Measurements from ENCODE around the gene LEMD2.

LEMD2 gene

GRCh38 chr6:33731035-33731434, 57.9 kb downstream of the LEMD2 start:
- H3K9ac ChIP-seq (ENCODE audit: low read depth in 1 of 2, low read length in 2 of 2) = no peak overlapping the region
- no peak overlapping the region for H3K27ac ChIP-seq (ENCODE audit: low read depth in 2 of 2, low read length in 2 of 2)
- no peaks in the 10 kb centered on the region for H3K36me3 ChIP-seq (ENCODE audit: control insufficient read depth in 2 of 2, insufficient read depth in 2 of 2, low read length in 2 of 2)
- no peaks in the 10 kb centered on the region for H3K27me3 ChIP-seq (ENCODE audit: control insufficient read depth in 2 of 2, insufficient read depth in 2 of 2, low read length in 2 of 2)
- no peak overlapping the region for H3K4me3 ChIP-seq (ENCODE audit: low read length in 2 of 2)
- H3K4me1 ChIP-seq (ENCODE audit: control insufficient read depth in 2 of 2, insufficient read depth in 2 of 2, low read length in 2 of 2) = peaks cover 0 to 6% of the 10 kb centered on the region in 2 donors
- H3K9me3 ChIP-seq (ENCODE audit: control insufficient read depth in 2 of 2, low read length in 2 of 2) = no peaks in the 10 kb centered on the region

- H3K4me1 ChIP-seq (ENCODE audit: control insufficient read depth in 2 of 2, insufficient read depth in 2 of 2, low read length in 2 of 2) = peaks cover 0 to 6% of the 10 kb centered on the region in 2 donors
- H3K27ac ChIP-seq (ENCODE audit: low read depth in 2 of 2, low read length in 2 of 2) = no peak overlapping the region
- no peaks in the 10 kb centered on the region for H3K27me3 ChIP-seq (ENCODE audit: control insufficient read depth in 2 of 2, insufficient read depth in 2 of 2, low read length in 2 of 2)
- no peaks in the 10 kb centered on the region for H3K36me3 ChIP-seq (ENCODE audit: control insufficient read depth in 2 of 2, insufficient read depth in 2 of 2, low read length in 2 of 2)
- H3K9me3 ChIP-seq (ENCODE audit: control insufficient read depth in 2 of 2, low read length in 2 of 2) = no peaks in the 10 kb centered on the region
- no peak overlapping the region for H3K4me3 ChIP-seq (ENCODE audit: low read length in 2 of 2)
- no peak overlapping the region for H3K9ac ChIP-seq (ENCODE audit: low read depth in 1 of 2, low read length in 2 of 2)
Measured at GRCh38 chr6:33730611-33731010, 58.3 kb downstream of the LEMD2 start.

DNA sequence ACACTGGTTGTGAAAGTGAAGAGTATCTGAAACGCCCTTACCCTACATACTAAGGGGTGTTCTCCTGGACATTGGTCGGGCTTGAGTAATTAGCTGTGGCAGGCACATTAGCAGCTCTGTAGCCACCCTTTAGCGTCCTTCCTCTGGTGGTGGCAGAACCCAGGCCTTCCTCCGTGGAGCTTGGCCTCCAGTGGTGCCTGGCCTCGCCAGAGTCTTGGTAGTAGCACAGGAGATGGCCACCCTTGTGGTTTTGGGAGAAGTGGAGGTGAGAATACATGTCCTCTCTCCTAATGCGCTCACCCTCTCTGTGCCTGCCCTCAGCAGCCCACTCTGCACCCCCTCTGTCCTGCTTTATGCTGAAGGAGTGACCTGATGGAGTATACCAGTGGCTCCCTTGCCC, 59.9 kb downstream of the LEMD2 start:
- Histone ChIP-seq H3K4me1 (ENCODE audit: control insufficient read depth in 2 of 2, insufficient read depth in 2 of 2, low read length in 2 of 2) (peaks cover 0 to 6% of the 10 kb centered on the region in 2 donors), H3K27me3 (ENCODE audit: control insufficient read depth in 2 of 2, insufficient read depth in 2 of 2, low read length in 2 of 2) (no peaks in the 10 kb centered on the region), H3K9ac (ENCODE audit: low read depth in 1 of 2, low read length in 2 of 2) (no peak overlapping the region), H3K4me3 (ENCODE audit: low read length in 2 of 2) (no peak overlapping the region), H3K27ac (ENCODE audit: low read depth in 2 of 2, low read length in 2 of 2) (no peak overlapping the region), H3K9me3 (ENCODE audit: control insufficient read depth in 2 of 2, low read length in 2 of 2) (no peaks in the 10 kb centered on the region), H3K36me3 (ENCODE audit: control insufficient read depth in 2 of 2, insufficient read depth in 2 of 2, low read length in 2 of 2) (no peaks in the 10 kb centered on the region)

GRCh38 chr6:33728438-33728837, 60.5 kb downstream of the LEMD2 start:
- no peaks in the 10 kb centered on the region for H3K27me3 ChIP-seq (ENCODE audit: control insufficient read depth in 2 of 2, insufficient read depth in 2 of 2, low read length in 2 of 2)
- no peaks in the 10 kb centered on the region for H3K36me3 ChIP-seq (ENCODE audit: control insufficient read depth in 2 of 2, insufficient read depth in 2 of 2, low read length in 2 of 2)
- H3K9me3 ChIP-seq (ENCODE audit: control insufficient read depth in 2 of 2, low read length in 2 of 2) = no peaks in the 10 kb centered on the region
- H3K4me3 ChIP-seq (ENCODE audit: low read length in 2 of 2) = no peak overlapping the region
- peaks cover 0 to 6% of the 10 kb centered on the region in 2 donors for H3K4me1 ChIP-seq (ENCODE audit: control insufficient read depth in 2 of 2, insufficient read depth in 2 of 2, low read length in 2 of 2)
- no peak overlapping the region for H3K9ac ChIP-seq (ENCODE audit: low read depth in 1 of 2, low read length in 2 of 2)
- no peak overlapping the region for H3K27ac ChIP-seq (ENCODE audit: low read depth in 2 of 2, low read length in 2 of 2)

- H3K27ac ChIP-seq (ENCODE audit: low read depth in 2 of 2, low read length in 2 of 2) = no peak overlapping the region
Measured at GRCh38 chr6:33727932-33728331, 61.0 kb downstream of the LEMD2 start.

GRCh38 chr6:33727126-33727525, 61.8 kb downstream of the LEMD2 start:
- Histone ChIP-seq H3K4me3 (ENCODE audit: low read length in 2 of 2) (no peak overlapping the region), H3K36me3 (ENCODE audit: control insufficient read depth in 2 of 2, insufficient read depth in 2 of 2, low read length in 2 of 2) (no peaks in the 10 kb centered on the region), H3K4me1 (ENCODE audit: control insufficient read depth in 2 of 2, insufficient read depth in 2 of 2, low read length in 2 of 2) (peaks cover 0 to 6% of the 10 kb centered on the region in 2 donors), H3K9ac (ENCODE audit: low read depth in 1 of 2, low read length in 2 of 2) (no peak overlapping the region), H3K27ac (ENCODE audit: low read depth in 2 of 2, low read length in 2 of 2) (no peak overlapping the region), H3K27me3 (ENCODE audit: control insufficient read depth in 2 of 2, insufficient read depth in 2 of 2, low read length in 2 of 2) (no peaks in the 10 kb centered on the region), H3K9me3 (ENCODE audit: control insufficient read depth in 2 of 2, low read length in 2 of 2) (no peaks in the 10 kb centered on the region)

More at GRCh38 chr6:33727932-33728331, 61.0 kb downstream of the LEMD2 start:
- peaks cover 0 to 6% of the 10 kb centered on the region in 2 donors for H3K4me1 ChIP-seq (ENCODE audit: control insufficient read depth in 2 of 2, insufficient read depth in 2 of 2, low read length in 2 of 2)
- H3K27me3 ChIP-seq (ENCODE audit: control insufficient read depth in 2 of 2, insufficient read depth in 2 of 2, low read length in 2 of 2) = no peaks in the 10 kb centered on the region
- no peaks in the 10 kb centered on the region for H3K9me3 ChIP-seq (ENCODE audit: control insufficient read depth in 2 of 2, low read length in 2 of 2)
- no peak overlapping the region for H3K4me3 ChIP-seq (ENCODE audit: low read length in 2 of 2)
- no peak overlapping the region for H3K9ac ChIP-seq (ENCODE audit: low read depth in 1 of 2, low read length in 2 of 2)
- H3K36me3 ChIP-seq (ENCODE audit: control insufficient read depth in 2 of 2, insufficient read depth in 2 of 2, low read length in 2 of 2) = no peaks in the 10 kb centered on the region

DNA sequence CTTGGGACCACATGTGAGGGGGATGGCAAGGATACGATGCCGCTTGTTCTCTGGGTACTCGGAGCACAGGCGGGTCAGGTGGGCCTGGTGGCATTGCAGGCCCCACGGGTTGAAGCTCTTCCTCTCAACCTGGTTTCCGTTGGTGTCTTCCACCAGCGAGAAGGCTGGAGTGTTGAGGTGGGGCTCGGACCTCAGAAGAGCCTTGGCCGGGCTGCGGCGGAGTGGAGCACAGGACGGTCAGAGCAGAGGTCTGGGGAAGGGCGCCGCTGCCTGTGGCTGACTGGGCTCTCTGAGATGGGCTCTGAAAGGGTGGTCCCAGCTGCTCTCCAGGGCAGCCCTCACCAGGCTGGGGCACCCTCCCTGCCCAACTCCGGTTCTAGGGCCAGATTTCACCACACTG, 62.2 kb downstream of the LEMD2 start:
- Histone ChIP-seq H3K27ac (ENCODE audit: low read depth in 2 of 2, low read length in 2 of 2) (no peak overlapping the region), H3K4me1 (ENCODE audit: control insufficient read depth in 2 of 2, insufficient read depth in 2 of 2, low read length in 2 of 2) (peaks cover 0 to 4% of the 10 kb centered on the region in 2 donors), H3K4me3 (ENCODE audit: low read length in 2 of 2) (no peak overlapping the region), H3K9ac (ENCODE audit: low read depth in 1 of 2, low read length in 2 of 2) (no peak overlapping the region), H3K27me3 (ENCODE audit: control insufficient read depth in 2 of 2, insufficient read depth in 2 of 2, low read length in 2 of 2) (no peaks in the 10 kb centered on the region), H3K36me3 (ENCODE audit: control insufficient read depth in 2 of 2, insufficient read depth in 2 of 2, low read length in 2 of 2) (no peaks in the 10 kb centered on the region), H3K9me3 (ENCODE audit: control insufficient read depth in 2 of 2, low read length in 2 of 2) (no peaks in the 10 kb centered on the region)

DNA sequence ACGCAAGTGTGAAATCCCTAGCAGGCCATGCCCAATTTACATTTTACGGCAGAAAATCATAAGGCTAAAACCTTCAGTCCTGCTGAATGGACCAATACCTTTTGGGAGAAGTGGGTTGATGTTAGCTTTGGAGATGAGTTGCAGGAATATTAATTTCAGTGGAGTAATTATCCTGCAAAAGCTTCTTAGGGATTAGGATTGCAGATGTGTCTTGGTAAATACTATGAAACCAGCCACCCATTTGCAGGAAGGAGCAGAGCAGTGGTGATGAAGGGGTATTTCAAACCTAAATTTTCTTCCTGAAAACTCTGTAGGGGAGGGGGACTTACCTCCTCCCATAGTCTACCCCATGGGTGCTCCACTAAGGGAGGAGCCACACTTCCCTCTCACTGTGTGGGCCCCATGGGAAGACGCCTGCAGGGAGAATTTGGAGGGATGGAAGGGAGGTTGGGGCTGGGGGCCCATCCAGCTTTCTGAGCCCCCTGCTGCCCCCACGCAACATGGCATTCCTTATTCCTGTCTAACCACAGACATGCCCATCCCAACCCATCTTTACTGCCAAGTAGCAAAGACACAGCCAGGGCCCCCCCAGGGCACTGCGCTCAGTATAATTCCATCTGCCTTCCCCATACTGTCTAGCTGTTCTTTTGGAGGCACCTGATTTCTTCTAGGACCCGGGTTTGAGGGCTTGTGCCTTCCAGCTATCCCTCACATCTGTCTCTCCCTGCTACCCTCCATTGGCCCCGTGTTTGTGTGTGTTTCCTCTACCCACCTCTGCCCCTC, 62.8 kb downstream of the LEMD2 start:
- Histone ChIP-seq H3K27ac (ENCODE audit: low read depth in 2 of 2, low read length in 2 of 2) (no peak overlapping the region), H3K9me3 (ENCODE audit: control insufficient read depth in 2 of 2, low read length in 2 of 2) (no peaks in the 10 kb centered on the region), H3K9ac (ENCODE audit: low read depth in 1 of 2, low read length in 2 of 2) (no peak overlapping the region), H3K36me3 (ENCODE audit: control insufficient read depth in 2 of 2, insufficient read depth in 2 of 2, low read length in 2 of 2) (no peaks in the 10 kb centered on the region), H3K4me3 (ENCODE audit: low read length in 2 of 2) (no peak overlapping the region), H3K4me1 (ENCODE audit: control insufficient read depth in 2 of 2, insufficient read depth in 2 of 2, low read length in 2 of 2) (no peaks in the 10 kb centered on the region), H3K27me3 (ENCODE audit: control insufficient read depth in 2 of 2, insufficient read depth in 2 of 2, low read length in 2 of 2) (no peaks in the 10 kb centered on the region)

DNA sequence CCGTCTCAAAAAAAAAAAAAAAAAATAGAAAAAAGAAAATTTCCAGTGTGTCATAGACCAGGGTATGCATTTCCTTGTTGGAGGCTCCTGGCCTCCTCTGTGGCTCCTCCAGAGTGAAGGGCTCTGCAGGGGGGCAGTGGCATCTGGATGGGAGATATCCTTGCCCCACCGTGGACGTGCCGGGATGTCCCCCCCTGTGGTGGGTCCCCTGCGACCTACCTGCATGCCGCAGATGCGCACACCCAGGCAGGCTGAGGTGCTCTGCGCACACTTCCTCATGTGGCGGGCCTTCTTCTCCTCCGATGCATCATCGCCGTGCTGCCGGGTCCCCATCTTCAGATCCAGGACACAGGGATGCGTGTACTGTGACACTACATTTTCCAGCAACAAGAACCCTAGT, 63.7 kb downstream of the LEMD2 start:
- Histone ChIP-seq H3K9ac (ENCODE audit: low read depth in 1 of 2, low read length in 2 of 2) (no peak overlapping the region), H3K27ac (ENCODE audit: low read depth in 2 of 2, low read length in 2 of 2) (no peak overlapping the region), H3K4me3 (ENCODE audit: low read length in 2 of 2) (no peak overlapping the region), H3K9me3 (ENCODE audit: control insufficient read depth in 2 of 2, low read length in 2 of 2) (no peaks in the 10 kb centered on the region), H3K4me1 (ENCODE audit: control insufficient read depth in 2 of 2, insufficient read depth in 2 of 2, low read length in 2 of 2) (no peaks in the 10 kb centered on the region), H3K36me3 (ENCODE audit: control insufficient read depth in 2 of 2, insufficient read depth in 2 of 2, low read length in 2 of 2) (no peaks in the 10 kb centered on the region), H3K27me3 (ENCODE audit: control insufficient read depth in 2 of 2, insufficient read depth in 2 of 2, low read length in 2 of 2) (no peaks in the 10 kb centered on the region)

DNA sequence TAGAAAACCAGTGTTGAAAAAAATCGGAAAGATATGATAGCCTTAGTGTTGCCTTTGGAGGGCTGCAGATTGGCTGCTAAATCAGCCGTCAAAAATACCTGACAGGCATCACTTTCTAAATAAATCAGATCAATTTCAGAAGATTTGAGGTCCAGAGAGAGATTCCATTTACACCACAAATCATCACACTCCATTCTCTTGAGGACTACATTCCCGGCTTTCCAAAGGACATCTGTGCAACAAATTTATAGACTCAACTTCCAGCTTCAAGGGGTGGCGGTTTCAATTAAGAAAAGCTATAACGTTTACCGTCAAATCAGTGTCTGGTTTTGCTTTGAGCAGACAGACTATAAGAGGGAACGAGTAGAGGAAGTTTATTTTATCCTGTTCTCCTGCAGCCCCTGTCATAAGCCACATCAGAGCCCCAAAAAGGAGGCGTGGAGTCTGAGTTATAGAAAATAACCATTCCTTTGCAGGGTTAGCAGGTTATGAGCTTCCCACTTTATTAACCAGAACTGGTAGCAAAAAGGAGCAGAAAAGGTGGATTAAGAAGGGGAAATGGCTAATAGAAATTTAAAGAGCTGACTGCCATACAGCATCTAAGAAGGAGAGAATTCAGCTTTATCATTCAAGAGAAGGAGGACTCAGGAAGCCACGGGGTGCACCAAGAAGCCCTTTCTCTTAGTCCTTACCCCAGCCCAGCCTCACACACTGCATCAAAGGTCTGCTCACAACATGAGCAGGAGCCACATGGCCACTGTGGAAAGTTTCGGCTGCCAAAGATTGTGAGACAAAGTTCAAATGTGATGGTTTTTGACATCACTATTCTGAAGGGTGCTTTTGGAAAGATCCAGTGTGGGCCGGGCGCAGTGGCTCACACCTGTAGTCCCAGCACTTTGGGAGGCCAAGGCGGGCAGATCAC, 64.6 kb downstream of the LEMD2 start:
- H3K27me3 ChIP-seq (ENCODE audit: control insufficient read depth in 2 of 2, insufficient read depth in 2 of 2, low read length in 2 of 2) = no peaks in the 10 kb centered on the region
- H3K27ac ChIP-seq (ENCODE audit: low read depth in 2 of 2, low read length in 2 of 2) = no peak overlapping the region
- H3K36me3 ChIP-seq (ENCODE audit: control insufficient read depth in 2 of 2, insufficient read depth in 2 of 2, low read length in 2 of 2) = no peaks in the 10 kb centered on the region
- H3K9me3 ChIP-seq (ENCODE audit: control insufficient read depth in 2 of 2, low read length in 2 of 2) = no peaks in the 10 kb centered on the region
- H3K4me3 ChIP-seq (ENCODE audit: low read length in 2 of 2) = no peak overlapping the region
- H3K4me1 ChIP-seq (ENCODE audit: control insufficient read depth in 2 of 2, insufficient read depth in 2 of 2, low read length in 2 of 2) = no peaks in the 10 kb centered on the region
- H3K9ac ChIP-seq (ENCODE audit: low read depth in 1 of 2, low read length in 2 of 2) = no peak overlapping the region

Measured in mucosa of rectum (tissue), 2 donors.